IMR-90 (cell line): ENCODE data around the gene METTL8. TPM values are rescaled to one million over a fixed set of nuclear protein-coding genes. Genes with fewer than 3 reads are reported as not detected.

Experiments used
- ATAC-seq: fragments of 200-7000 bp; cut with Tn5 transposase; 2 replicates; pipeline ENCODE4 v1.9.1; 2020; ENCODE audit warnings: low read depth, mild to moderate bottlenecking, moderate library complexity
- BruUV-seq: library from RNA; stranded (reverse); fragments of 400-500 nt; replicated peaks from 2 replicates; lab custom pipeline; 2021; lab: Mats Ljungman, UMichigan
- CTCF ChIA-PET: fragments of 300-600 bp; formaldehyde crosslinking; extraction: SDS; loops from one replicate; lab custom pipeline; 2021; ENCODE audit warnings: antibody characterized with exemption; lab: Yijun Ruan, JAX
- POLR2A ChIA-PET: fragments of 300-600 bp; sonication (Branson Sonifier 250); formaldehyde crosslinking; loops from one replicate; lab custom pipeline; 2022; ENCODE audit warnings: antibody characterized with exemption; ENCODE audit not compliant: unreplicated experiment; lab: Charles Lee
- DNase-seq: peaks from one replicate; pipeline ENCODE4 v3.0.0; 2013
- H2AFZ ChIP-seq: replicated peaks from 2 replicates; pipeline ENCODE3; 2013; ENCODE audit warnings: low read length, mild to moderate bottlenecking; ENCODE audit not compliant: poor library complexity
- H2AK5ac ChIP-seq: 2 replicates; pipeline ENCODE4 v1.6.1; 2013; ENCODE audit warnings: low read depth, low read length, inconsistent platforms
- H2AK9ac ChIP-seq: replicated peaks from 2 replicates; pipeline ENCODE3; 2013; ENCODE audit warnings: mild to moderate bottlenecking, low read depth, low read length, moderate library complexity; ENCODE audit not compliant: poor library complexity
- H2BK120ac ChIP-seq: 2 replicates; pipeline ENCODE4 v1.6.1; 2013; ENCODE audit warnings: low read depth, low read length, inconsistent platforms
- H2BK15ac ChIP-seq: 3 replicates; pipeline ENCODE4 v1.6.1; 2013; ENCODE audit warnings: low read depth, low read length, inconsistent platforms
- H2BK20ac ChIP-seq: 2 replicates; pipeline ENCODE4 v1.6.1; 2013; ENCODE audit warnings: low read depth, mild to moderate bottlenecking, inconsistent platforms, low read length, moderate library complexity
- H2BK5ac ChIP-seq: 2 replicates; pipeline ENCODE4 v1.6.1; 2013; ENCODE audit warnings: mild to moderate bottlenecking, low read depth, low read length, inconsistent platforms; ENCODE audit not compliant: poor library complexity, severe bottlenecking
- H3K14ac ChIP-seq: replicated peaks from 2 replicates; pipeline ENCODE4 v1.6.1; 2013; ENCODE audit warnings: low read depth, low read length, inconsistent platforms
- H3K18ac ChIP-seq: 2 replicates; pipeline ENCODE4 v1.6.1; 2013; ENCODE audit warnings: low read depth, low read length, control low read depth
- H3K23ac ChIP-seq: 2 replicates; pipeline ENCODE4 v1.6.1; 2013; ENCODE audit warnings: low read depth, low read length, inconsistent platforms
- H3K27ac ChIP-seq: 2 replicates; pipeline ENCODE4 v1.5.1; 2013; ENCODE audit warnings: mild to moderate bottlenecking, control low read depth, low read length; ENCODE audit not compliant: insufficient read depth
- H3K27me3 ChIP-seq: 2 replicates; pipeline ENCODE4 v1.6.1; 2013; ENCODE audit warnings: low read length; ENCODE audit not compliant: control insufficient read depth, insufficient read depth
- H3K36me3 ChIP-seq: 2 replicates; pipeline ENCODE4 v1.6.1; 2013; ENCODE audit warnings: low read length, mixed read lengths; ENCODE audit not compliant: control insufficient read depth, insufficient read depth
- H3K4ac ChIP-seq: 2 replicates; pipeline ENCODE4 v1.6.1; 2013; ENCODE audit warnings: low read depth, low read length, inconsistent platforms
- H3K4me1 ChIP-seq: 2 replicates; pipeline ENCODE4 v1.6.1; 2013; ENCODE audit warnings: low read length, mixed read lengths; ENCODE audit not compliant: control insufficient read depth, insufficient read depth
- H3K4me2 ChIP-seq: 2 replicates; pipeline ENCODE4 v1.6.1; 2013; ENCODE audit warnings: low read depth, mild to moderate bottlenecking, control low read depth, low read length, moderate library complexity
- H3K4me3 ChIP-seq: 2 replicates; pipeline ENCODE4 v1.5.1; 2013; ENCODE audit warnings: low read depth, mild to moderate bottlenecking, control low read depth, low read length, moderate library complexity; ENCODE audit not compliant: insufficient read depth
- H3K56ac ChIP-seq: 2 replicates; pipeline ENCODE4 v1.6.1; 2013; ENCODE audit warnings: low read length, inconsistent platforms; ENCODE audit not compliant: insufficient read depth; ENCODE audit errors: extremely low read depth
- H3K79me1 ChIP-seq, 2 experiments: 2 replicates each; pipeline ENCODE4 v1.6.1; 2013; ENCODE audit warnings: low read length in 2 of 2, inconsistent platforms in 1 of 2, low read depth in 1 of 2
- H3K9ac ChIP-seq: 2 replicates; pipeline ENCODE4 v1.6.1; 2013; ENCODE audit warnings: low read depth, low read length, control low read depth
- H3K9me1 ChIP-seq: 2 replicates; pipeline ENCODE4 v1.6.1; 2013; ENCODE audit warnings: low read length, inconsistent platforms; ENCODE audit not compliant: insufficient read depth
- H3K9me3 ChIP-seq: 2 replicates; pipeline ENCODE4 v1.6.1; 2013; ENCODE audit warnings: low read length; ENCODE audit not compliant: control insufficient read depth, insufficient read depth
- H4K20me1 ChIP-seq: 2 replicates; pipeline ENCODE4 v1.6.1; 2013; ENCODE audit warnings: low read length, inconsistent platforms; ENCODE audit not compliant: insufficient read depth
- H4K5ac ChIP-seq: 2 replicates; pipeline ENCODE4 v1.6.1; 2013; ENCODE audit warnings: mild to moderate bottlenecking, low read depth, low read length, control low read depth
- H4K8ac ChIP-seq, 2 experiments: 2 replicates each; pipeline ENCODE4 v1.6.1; 2013; ENCODE audit warnings: low read depth in 2 of 2, low read length in 2 of 2, control low read depth in 1 of 2, inconsistent platforms in 1 of 2
- H4K91ac ChIP-seq: 2 replicates; pipeline ENCODE4 v1.6.1; 2013; ENCODE audit warnings: low read depth, low read length, inconsistent platforms; ENCODE audit not compliant: insufficient read depth
- BHLHE40 ChIP-seq: fragments of 150-350 bp; IDR thresholded peaks from 2 replicates; pipeline ENCODE4 v1.6.1; 2016; ENCODE audit warnings: mild to moderate bottlenecking, low read depth, low read length
- CEBPB ChIP-seq: IDR thresholded peaks from 2 replicates; pipeline ENCODE4 v1.6.1; 2012; ENCODE audit warnings: low read depth, low read length, improper control_type of control experiment
- FOS ChIP-seq: fragments of 150-350 bp; IDR thresholded peaks from 2 replicates; pipeline ENCODE4 v1.6.1; 2016; ENCODE audit warnings: low read depth, low read length
- MAFK ChIP-seq: IDR thresholded peaks from 2 replicates; pipeline ENCODE4 v1.6.1; 2012; ENCODE audit warnings: low read depth, low read length, improper control_type of control experiment
- MAZ ChIP-seq: IDR thresholded peaks from 2 replicates; pipeline ENCODE4 v1.6.1; 2012; ENCODE audit warnings: low read depth, mild to moderate bottlenecking, low read length, improper control_type of control experiment, moderate library complexity, borderline replicate concordance
- MXI1 ChIP-seq: IDR thresholded peaks from 2 replicates; pipeline ENCODE4 v1.6.1; 2012; ENCODE audit warnings: low read depth, mild to moderate bottlenecking, low read length, moderate library complexity, borderline replicate concordance
- NFE2L2 ChIP-seq: fragments of 150-350 bp; IDR thresholded peaks from 2 replicates; pipeline ENCODE4 v1.6.1; 2016; ENCODE audit warnings: low read depth, mild to moderate bottlenecking, low read length
- POLR2A ChIP-seq: IDR thresholded peaks from 2 replicates; pipeline ENCODE4 v1.6.1; 2012; ENCODE audit warnings: mild to moderate bottlenecking, low read depth, low read length
- RAD21 ChIP-seq: IDR thresholded peaks from 2 replicates; pipeline ENCODE4 v1.6.1; 2012; ENCODE audit warnings: low read length, improper control_type of control experiment
- RCOR1 ChIP-seq: IDR thresholded peaks from 2 replicates; pipeline ENCODE4 v1.6.1; 2012; ENCODE audit warnings: mild to moderate bottlenecking, low read length, improper control_type of control experiment; ENCODE audit not compliant: insufficient replicate concordance
- RFX5 ChIP-seq: IDR thresholded peaks from 2 replicates; pipeline ENCODE4 v1.8.0; 2012; ENCODE audit warnings: low read depth, mild to moderate bottlenecking, low read length, moderate library complexity
- SMC3 ChIP-seq: fragments of 150-350 bp; IDR thresholded peaks from 2 replicates; pipeline ENCODE4 v1.6.1; 2016; ENCODE audit warnings: low read depth, mild to moderate bottlenecking, antibody characterized with exemption, low read length, moderate library complexity
- WGBS, 2 experiments: methylation state at CpG; one replicate each; pipeline versions ENCODE4 v1.1.5 to v1.1.7; 2013; ENCODE audit warnings: missing lambda C conversion rate in 2 of 2; ENCODE audit not compliant: insufficient read length in 1 of 2; ENCODE audit errors: extremely low coverage in 2 of 2; 5-methylcytosine and 5-hydroxymethylcytosine counted together
- dilution Hi-C: fragments of 300-500 bp; cut with HindIII; formaldehyde crosslinking; loops from one replicate; pipeline ENCODE4 v1.14.3; 2018; ENCODE audit warnings: low sequenced_read_pairs; ENCODE audit not compliant: unreplicated experiment
- in situ Hi-C: fragments of 300-500 bp; cut with MboI; formaldehyde crosslinking; loops from 3 replicates; pipeline ENCODE4 v1.14.3; 2019; ENCODE audit warnings: low sequenced_read_pairs, inconsistent platforms, mixed read lengths
- intact Hi-C: fragments of 100-400 bp; cut with micrococcal nuclease; formaldehyde crosslinking; loops from 2 replicates; pipeline ENCODE4 v1.10.0; 2022
- polyA plus RNA-seq, 3 experiments: library from polyadenylated mRNA; depleted of rRNA; stranded (reverse); fragments of >200 nt; gene quantifications; 2 replicates each; pipeline ENCODE4 v1.2.3, GENCODE V29; 2012; ENCODE audit warnings: low replicate concordance in 1 of 3
- total RNA-seq: library from RNA; depleted of rRNA; stranded (reverse); fragments of >200 nt; gene quantifications from 2 replicates; pipeline ENCODE4 v1.2.3, GENCODE V29; 2012
- TF ChIP-seq, protein P1 (sequence below): fragments of 150-350 bp; IDR thresholded peaks from 2 replicates; pipeline ENCODE4 v1.6.1; 2016; ENCODE audit warnings: low read depth, mild to moderate bottlenecking, low read length, moderate library complexity, borderline replicate concordance
- TF ChIP-seq, protein P2 (sequence below): fragments of 150-350 bp; IDR thresholded peaks from 2 replicates; pipeline ENCODE4 v1.6.1; 2017; ENCODE audit warnings: mild to moderate bottlenecking, antibody characterized with exemption, low read length, low read depth
- TF ChIP-seq, protein P3 (sequence below): conservative IDR thresholded peaks from 2 replicates; pipeline ENCODE4 v1.5.1; 2012; ENCODE audit warnings: mild to moderate bottlenecking, low read depth, low read length, improper control_type of control experiment

The METTL8 gene
- total and polyA plus RNA-seq, 2 of the 4 experiments (the other 2 are of a cell fraction) = 6.9 to 10.6 TPM

DNA sequence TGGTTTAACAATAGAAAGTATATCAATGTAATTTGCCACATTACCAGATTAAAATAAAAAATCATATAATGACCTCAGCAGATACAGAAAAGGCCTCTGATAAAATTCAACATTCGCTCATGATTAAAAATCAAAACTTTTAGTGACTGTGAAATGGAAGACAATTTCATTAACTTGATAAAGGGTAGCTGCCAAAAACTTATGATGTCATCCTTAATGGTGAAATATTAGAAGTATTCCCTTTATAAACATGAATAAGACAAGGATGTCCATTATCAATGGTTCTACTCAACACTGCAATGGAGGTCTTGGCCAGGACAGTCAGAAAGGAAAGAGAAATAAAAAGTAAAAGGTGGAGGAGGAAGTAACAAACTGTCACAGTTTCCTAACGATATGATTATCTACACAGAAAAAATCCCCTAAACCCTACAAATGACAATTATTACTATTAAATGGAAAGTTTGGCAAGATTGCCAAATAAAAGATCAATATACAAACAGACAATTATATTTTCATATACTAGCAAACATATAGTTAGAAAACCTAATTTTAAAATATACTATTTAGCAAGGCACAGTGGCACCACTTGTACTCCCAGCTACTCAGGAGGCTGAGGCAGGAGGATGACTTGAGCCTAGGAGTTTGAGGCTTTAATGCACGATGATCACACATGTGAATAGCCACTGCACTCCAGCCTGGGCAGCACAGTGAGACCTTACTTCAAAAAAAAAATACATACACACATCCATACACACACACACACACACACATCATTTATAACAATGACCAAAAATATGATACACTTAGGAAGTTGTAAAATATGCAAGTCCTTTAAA is 12.8 kb downstream of the METTL8 start:
- no TSS peak for BruUV-seq
- no peaks in the 10 kb centered on the region for H4K20me1 ChIP-seq
- no peak overlapping the region for H4K8ac ChIP-seq
- H2BK15ac ChIP-seq = no peak overlapping the region
- no peak overlapping the region for H3K9ac ChIP-seq
- no peak overlapping the region for H2AK9ac ChIP-seq
- H3K23ac ChIP-seq = no peak overlapping the region
- ChIA-PET CTCF (interaction anchor here (0.6 to 0.8 kb wide), 3 partner anchors 11 to 195 kb away, joined by 3 to 4 read pairs (median 3); no protein-coding TSS in a partner anchor), POLR2A (no interaction called here)
- no peak overlapping the region for H4K91ac ChIP-seq
- no CpG with 5 or more reads among the region's 3 CpGs for WGBS, 2 experiments
- intact Hi-C loops (no loop called here), in situ Hi-C loops (no loop called here), dilution Hi-C loops (no loop called here)
- DNase-seq (no peak), ATAC-seq (no peak)
- no peak overlapping the region for H3K56ac ChIP-seq
- H2AK5ac ChIP-seq = no peak overlapping the region
- H3K9me1 ChIP-seq = no peaks in the 10 kb centered on the region
- peaks cover 3% of the 10 kb centered on the region; the same call in 1 of the 2 replicates for H3K4me1 ChIP-seq
- H3K27ac ChIP-seq = no peak overlapping the region
- H3K9me3 ChIP-seq = peaks cover 9% of the 10 kb centered on the region
- peaks cover 8 to 13% of the 10 kb centered on the region in 2 experiments; a peak in 2 of 4 replicates for H3K79me1 ChIP-seq
- no peak overlapping the region for H3K14ac ChIP-seq
- no peak overlapping the region for H4K5ac ChIP-seq
- no peak overlapping the region for H2AFZ ChIP-seq
- H2BK120ac ChIP-seq = no peak overlapping the region
- no peak overlapping the region for H2BK5ac ChIP-seq
- H3K4me3 ChIP-seq = no peak overlapping the region
- H3K4ac ChIP-seq = no peak overlapping the region
- H3K27me3 ChIP-seq = no peaks in the 10 kb centered on the region
- no peak overlapping the region for H3K18ac ChIP-seq
- no peak overlapping the region for H2BK20ac ChIP-seq
- H3K4me2 ChIP-seq = no peak overlapping the region
- H3K36me3 ChIP-seq = no peaks in the 10 kb centered on the region
- TF ChIP-seq RAD21 (no peak), SMC3 (no peak), MXI1 (no peak), RFX5 (no peak), MAFK (no peak), MAZ (no peak), POLR2A (no peak), CEBPB (no peak), NFE2L2 (no peak), FOS (no peak), BHLHE40 (no peak), RCOR1 (no peak)
- TF ChIP-seq, protein P1, sequence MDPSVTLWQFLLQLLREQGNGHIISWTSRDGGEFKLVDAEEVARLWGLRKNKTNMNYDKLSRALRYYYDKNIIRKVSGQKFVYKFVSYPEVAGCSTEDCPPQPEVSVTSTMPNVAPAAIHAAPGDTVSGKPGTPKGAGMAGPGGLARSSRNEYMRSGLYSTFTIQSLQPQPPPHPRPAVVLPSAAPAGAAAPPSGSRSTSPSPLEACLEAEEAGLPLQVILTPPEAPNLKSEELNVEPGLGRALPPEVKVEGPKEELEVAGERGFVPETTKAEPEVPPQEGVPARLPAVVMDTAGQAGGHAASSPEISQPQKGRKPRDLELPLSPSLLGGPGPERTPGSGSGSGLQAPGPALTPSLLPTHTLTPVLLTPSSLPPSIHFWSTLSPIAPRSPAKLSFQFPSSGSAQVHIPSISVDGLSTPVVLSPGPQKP = no peak
- TF ChIP-seq, protein P2, sequence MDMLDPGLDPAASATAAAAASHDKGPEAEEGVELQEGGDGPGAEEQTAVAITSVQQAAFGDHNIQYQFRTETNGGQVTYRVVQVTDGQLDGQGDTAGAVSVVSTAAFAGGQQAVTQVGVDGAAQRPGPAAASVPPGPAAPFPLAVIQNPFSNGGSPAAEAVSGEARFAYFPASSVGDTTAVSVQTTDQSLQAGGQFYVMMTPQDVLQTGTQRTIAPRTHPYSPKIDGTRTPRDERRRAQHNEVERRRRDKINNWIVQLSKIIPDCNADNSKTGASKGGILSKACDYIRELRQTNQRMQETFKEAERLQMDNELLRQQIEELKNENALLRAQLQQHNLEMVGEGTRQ = no peak
- TF ChIP-seq, protein P3, sequence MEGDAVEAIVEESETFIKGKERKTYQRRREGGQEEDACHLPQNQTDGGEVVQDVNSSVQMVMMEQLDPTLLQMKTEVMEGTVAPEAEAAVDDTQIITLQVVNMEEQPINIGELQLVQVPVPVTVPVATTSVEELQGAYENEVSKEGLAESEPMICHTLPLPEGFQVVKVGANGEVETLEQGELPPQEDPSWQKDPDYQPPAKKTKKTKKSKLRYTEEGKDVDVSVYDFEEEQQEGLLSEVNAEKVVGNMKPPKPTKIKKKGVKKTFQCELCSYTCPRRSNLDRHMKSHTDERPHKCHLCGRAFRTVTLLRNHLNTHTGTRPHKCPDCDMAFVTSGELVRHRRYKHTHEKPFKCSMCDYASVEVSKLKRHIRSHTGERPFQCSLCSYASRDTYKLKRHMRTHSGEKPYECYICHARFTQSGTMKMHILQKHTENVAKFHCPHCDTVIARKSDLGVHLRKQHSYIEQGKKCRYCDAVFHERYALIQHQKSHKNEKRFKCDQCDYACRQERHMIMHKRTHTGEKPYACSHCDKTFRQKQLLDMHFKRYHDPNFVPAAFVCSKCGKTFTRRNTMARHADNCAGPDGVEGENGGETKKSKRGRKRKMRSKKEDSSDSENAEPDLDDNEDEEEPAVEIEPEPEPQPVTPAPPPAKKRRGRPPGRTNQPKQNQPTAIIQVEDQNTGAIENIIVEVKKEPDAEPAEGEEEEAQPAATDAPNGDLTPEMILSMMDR = no peak
